GM12872 (cell line): ENCODE measurements around the gene PLCD1.

Experiments
- TF ChIP-seq, protein P1 (sequence below): IDR thresholded peaks from 3 replicates; pipeline ENCODE4 v1.5.1; 2011; ENCODE audit warnings: low read depth, mild to moderate bottlenecking, low read length, moderate library complexity; ENCODE audit not compliant: insufficient read depth

Gene PLCD1

GRCh38 chr3:37980462-37981347 lies 48.7 kb downstream of the PLCD1 start:
- TF ChIP-seq, protein P1, sequence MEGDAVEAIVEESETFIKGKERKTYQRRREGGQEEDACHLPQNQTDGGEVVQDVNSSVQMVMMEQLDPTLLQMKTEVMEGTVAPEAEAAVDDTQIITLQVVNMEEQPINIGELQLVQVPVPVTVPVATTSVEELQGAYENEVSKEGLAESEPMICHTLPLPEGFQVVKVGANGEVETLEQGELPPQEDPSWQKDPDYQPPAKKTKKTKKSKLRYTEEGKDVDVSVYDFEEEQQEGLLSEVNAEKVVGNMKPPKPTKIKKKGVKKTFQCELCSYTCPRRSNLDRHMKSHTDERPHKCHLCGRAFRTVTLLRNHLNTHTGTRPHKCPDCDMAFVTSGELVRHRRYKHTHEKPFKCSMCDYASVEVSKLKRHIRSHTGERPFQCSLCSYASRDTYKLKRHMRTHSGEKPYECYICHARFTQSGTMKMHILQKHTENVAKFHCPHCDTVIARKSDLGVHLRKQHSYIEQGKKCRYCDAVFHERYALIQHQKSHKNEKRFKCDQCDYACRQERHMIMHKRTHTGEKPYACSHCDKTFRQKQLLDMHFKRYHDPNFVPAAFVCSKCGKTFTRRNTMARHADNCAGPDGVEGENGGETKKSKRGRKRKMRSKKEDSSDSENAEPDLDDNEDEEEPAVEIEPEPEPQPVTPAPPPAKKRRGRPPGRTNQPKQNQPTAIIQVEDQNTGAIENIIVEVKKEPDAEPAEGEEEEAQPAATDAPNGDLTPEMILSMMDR = no peak

DNA sequence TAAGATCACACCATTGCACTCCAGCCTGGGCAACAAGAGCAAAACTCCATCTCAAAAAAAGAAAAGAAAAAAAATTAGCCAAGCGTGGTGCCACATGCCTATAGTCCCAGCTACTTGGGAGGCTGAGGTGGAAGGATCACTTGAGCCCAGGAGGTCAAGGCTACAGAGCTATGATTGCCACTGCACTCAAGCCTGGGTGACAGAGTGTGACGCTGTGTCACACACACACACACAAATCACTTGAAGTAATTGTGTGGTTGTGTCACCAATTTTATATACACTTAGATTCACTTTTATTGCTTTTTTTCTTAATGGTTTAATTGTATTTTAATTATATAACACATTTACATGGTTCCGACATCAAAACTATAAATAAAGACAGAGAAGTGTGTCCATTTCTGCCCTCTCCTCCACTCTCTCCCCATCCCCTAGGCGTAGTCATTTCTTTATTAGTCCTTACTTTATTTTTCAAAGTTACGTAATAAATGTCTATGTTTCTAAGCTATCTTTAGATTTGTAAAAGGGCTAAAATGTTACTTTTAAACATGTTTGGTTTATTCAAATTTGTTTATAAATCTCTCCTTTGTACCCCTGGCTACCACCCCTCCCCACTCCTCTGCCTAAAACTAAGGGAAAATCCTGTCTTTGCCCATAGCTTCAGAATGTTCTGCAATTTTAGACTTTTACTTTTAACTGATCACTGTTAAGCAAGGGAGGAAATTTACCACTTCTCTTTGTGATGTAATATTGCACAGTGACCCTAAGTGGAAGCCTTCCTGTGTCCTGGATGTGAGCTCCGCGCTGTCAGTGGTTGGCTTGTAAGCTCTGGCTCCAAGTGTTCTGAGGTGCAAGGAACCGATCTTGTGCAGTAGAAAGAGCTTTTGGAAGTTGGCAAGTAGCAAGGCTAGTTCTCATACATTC lies 49.6 kb downstream of the PLCD1 start:
- TF ChIP-seq, protein P1 = no peak

DNA sequence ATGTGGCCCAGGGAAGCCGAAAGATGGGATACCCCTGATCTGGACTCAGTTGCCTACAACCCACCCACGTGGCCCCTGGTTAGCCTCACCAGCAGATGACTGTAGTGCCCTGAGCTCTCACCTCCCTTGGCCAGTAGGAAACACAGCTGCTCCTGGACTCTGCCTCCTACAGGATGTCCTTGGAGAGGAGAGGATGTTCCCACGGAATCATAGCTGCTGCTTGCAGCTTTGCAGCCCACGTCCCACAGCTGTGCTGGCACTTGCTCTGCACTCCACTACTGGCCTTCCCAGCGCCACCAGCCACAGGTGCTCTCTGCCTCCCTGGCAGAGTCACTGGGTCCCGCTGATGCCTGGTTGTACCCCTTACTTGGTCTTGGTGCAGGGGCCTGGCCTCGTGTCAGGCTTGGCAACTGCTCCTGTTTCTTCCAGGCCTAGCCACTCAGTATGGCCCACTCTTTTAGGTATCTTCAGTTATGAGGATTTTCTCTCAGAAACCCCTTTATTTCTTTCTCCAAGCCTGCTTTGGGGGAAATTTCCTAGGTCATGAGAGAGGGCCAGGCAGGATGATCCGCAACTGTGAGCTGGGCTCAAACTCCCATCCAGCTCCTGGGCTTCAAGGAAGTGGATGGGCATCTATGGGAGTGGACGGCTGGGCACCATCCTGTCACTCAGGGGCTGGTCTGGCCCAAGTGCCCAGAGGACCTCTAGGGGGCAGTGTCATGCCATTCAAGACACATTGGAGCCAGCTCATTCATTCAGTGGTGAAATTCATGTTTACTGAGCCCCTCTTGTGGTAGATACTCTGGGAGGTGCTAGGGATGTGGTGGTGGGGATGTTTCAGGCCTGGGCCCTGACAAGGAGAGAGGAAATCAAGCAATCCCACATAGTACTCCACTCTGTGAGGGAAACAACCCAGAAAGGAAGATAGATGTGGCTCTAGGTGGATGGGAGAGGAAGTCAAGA lies 55.0 kb downstream of the PLCD1 start:
- TF ChIP-seq, protein P1 = peak; percentile 93

- TF ChIP-seq, protein P1 = no peak
Observed at GRCh38 chr3:37973246-37974054, 56.0 kb downstream of the PLCD1 start.

GRCh38 chr3:37971467-37971866 lies 58.0 kb downstream of the PLCD1 start:
- TF ChIP-seq, protein P1 = no peak

DNA sequence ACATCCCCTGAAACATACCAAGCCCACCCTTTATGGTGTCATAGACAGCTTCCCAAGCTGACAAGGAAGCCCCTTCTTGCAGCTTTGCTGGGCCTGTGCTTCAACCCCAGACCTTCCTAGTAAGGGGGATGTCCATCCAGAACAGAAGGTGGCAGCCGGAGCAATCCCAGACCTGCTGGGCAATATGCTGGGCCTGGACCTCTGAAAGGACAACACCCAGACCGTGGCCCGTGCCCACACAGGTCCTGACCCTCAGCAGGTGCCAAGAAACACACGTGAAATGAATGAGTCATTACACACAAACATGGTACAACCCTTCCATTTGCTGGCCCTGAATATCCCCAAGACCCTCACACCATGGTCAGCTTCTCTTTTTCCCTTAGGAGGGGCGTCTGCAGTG lies 58.6 kb downstream of the PLCD1 start:
- TF ChIP-seq, protein P1 = no peak
